ENCODE results near the gene S100A10.

S100A10 gene

DNA sequence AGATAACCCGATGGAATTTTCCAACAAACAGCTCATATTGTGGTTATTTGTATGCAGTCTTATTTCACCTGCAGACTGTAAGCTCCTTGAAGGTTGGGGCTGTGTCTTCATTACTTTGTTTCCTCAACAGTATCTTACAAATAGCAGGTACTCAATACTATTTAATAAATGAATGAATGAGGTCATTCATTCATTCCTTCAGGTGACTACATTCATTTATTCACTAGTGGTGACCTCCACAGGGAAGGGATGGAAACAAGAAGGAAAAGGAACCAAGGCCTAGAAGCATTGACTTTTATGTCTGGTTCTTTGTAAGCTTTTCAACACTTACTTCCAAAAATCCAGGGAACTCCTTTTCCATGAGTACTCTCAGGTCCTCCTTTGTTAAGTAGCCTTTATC lies 7.9 kb downstream of the S100A10 start:
- DNase-seq, result no peak

DNA sequence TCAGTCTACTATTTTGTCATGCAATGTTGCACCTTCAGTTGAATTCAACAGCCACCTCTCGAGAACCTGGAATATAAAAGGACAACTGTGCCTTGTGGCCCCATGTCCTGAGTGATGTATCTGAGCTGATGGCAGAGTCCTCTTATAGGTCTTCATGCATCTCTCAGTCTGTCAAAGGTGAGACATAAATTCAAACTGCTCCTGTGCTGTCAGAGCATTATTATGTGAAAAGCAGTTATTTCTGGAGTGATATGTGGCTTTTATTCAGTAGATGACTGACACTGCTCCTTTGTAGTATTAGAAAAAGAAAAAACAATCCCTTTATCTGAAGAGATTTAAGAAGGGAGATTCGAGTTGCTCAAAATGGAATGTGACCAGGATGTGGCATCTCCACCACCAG lies 8.4 kb downstream of the S100A10 start:
- no peak for DNase-seq

GRCh38 chr1:151984313-151984956 lies 9.2 kb downstream of the S100A10 start:
- no peak for DNase-seq

DNA sequence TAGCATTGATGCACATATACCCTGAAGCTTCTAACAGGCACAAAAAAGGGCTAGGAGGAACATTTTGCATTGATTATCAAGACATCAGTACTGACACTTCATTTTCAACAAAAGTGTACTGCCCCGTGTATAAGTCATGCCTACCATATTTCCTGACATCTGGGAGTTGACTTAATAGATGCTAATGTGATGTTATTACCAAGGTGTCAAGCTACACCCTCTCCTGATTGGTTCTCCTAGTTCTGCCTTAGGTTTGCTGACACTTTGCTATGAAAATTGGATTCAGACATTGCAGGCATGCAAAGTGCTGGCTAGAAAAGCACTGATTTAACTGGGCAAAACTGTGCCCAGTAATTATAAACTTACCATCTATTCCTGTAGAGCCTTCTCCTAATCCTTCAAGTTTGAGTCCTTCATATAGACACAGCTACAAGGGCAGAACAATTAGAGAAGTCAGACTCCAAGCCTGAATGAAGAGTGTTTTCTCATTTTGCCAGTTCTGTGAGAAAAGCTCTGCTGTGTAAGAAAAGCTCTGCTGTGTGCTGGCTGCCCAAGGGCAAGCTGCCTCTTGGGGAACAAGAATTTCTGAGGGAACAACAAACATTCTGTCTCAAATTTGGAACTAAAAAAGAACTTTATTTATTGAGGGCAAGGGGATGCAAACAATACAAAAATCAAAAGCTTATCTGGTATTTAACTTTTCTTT lies 11.2 kb downstream of the S100A10 start:
- no peak for DNase-seq

GRCh38 chr1:151981178-151981525 lies 12.5 kb downstream of the S100A10 start:
- DNase-seq, result no peak

GRCh38 chr1:151980287-151981177 lies 13.1 kb downstream of the S100A10 start:
- DNase-seq, result no peak

GRCh38 chr1:151978922-151979321 lies 14.7 kb downstream of the S100A10 start:
- no peak for DNase-seq

DNA sequence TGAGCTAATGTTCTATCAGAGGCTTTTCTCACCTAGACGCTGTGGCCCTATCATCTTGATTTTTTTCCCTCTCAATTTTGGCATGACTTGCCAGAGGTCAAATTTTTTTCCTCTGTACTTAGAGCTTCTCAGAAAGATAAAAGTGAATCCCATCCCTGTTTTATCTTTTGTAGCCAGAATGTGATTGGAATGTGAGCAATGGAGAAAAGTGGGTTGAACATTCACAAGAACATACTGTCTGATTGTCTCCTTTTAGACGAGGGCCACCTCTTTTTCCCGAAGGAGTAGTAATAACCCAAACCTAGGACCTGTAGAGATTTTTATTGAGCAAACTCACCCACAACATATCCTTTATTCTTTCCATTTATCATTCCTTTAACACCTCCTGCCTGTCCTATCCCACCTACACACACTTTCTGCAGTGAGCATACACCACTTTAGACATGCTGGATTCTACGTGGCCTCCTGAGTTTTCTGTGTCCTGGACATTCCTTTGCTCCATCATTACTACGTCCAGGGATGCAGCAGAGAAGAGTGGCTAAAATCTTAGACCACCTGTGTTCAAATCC lies 15.9 kb downstream of the S100A10 start:
- no peak for DNase-seq

GRCh38 chr1:151976858-151977257 lies 16.8 kb downstream of the S100A10 start:
- no peak for DNase-seq

GRCh38 chr1:151976015-151976343 lies 17.7 kb downstream of the S100A10 start:
- no peak for DNase-seq

DNA sequence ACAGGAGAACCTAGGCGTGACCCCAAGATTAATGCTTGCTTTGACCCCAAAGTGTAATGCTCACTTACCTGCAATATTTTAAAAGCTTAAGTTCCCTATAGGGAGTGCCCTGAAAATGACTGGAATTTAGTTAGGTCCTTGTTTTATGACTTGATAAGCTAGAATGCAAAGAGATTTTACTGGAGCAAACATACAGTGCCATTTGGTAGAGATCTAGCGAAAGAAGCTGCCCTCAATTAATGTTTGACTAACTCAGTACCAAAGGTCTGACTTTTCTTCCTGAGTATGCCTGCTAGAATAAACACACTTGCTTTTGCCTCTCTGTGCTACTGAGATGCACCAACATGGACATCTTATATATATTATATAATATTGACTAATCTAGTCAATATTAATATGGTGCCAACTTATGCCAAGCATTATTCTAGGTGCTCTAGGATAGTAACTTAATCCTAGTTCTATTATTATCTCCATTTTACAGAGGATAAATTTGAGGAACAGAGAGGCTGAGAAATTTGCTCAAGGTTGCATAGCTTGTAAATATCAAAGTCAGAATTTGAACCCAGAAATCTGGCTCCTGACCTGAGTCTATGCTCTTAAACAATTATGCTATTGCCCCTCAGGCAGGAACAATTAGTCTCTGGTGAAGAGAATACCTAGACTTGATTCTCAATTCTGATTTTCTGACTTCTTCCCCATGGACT lies 18.2 kb downstream of the S100A10 start:
- no peak for DNase-seq

GRCh38 chr1:151972542-151973248 lies 21.0 kb downstream of the S100A10 start:
- no peak for DNase-seq

- no peak for DNase-seq
These were observed 23.0 kb downstream of the S100A10 start for GRCh38 chr1:151970626-151971025.

GRCh38 chr1:151970128-151970527 lies 23.5 kb downstream of the S100A10 start:
- DNase-seq, result no peak

- no peak for DNase-seq
These were observed 24.8 kb downstream of the S100A10 start for GRCh38 chr1:151968791-151969399.

- peak in 5 of 6 experiments; percentile 10 to 74 (median 41) for DNase-seq
These were observed 25.6 kb downstream of the S100A10 start for GRCh38 chr1:151968058-151968457.

DNA sequence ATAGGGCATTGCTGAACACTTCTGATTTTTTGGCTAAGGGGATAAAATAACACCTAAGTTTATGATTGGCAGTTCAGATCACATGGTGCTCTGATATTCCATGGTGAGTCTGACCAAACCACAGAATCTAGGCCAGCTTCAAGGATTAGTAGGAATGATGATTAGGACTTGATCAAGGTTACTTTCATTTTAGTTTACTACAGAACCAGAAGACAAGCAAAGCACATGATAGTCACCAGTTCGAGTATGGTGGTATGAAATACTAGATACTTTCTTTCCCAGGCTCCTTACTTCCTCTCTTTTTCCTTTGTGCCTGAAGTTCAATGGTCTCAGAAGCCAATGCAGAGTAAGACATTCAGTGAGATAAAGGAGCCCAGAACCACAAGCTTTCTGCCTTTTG lies 26.6 kb downstream of the S100A10 start:
- DNase-seq, result no peak

- no peak for DNase-seq
These were observed 27.6 kb downstream of the S100A10 start for GRCh38 chr1:151966061-151966460.

- DNase-seq, result no peak
These were observed 29.1 kb downstream of the S100A10 start for GRCh38 chr1:151964510-151964909.

- no peak for DNase-seq
These were observed 30.4 kb downstream of the S100A10 start for GRCh38 chr1:151963288-151963687.

DNA sequence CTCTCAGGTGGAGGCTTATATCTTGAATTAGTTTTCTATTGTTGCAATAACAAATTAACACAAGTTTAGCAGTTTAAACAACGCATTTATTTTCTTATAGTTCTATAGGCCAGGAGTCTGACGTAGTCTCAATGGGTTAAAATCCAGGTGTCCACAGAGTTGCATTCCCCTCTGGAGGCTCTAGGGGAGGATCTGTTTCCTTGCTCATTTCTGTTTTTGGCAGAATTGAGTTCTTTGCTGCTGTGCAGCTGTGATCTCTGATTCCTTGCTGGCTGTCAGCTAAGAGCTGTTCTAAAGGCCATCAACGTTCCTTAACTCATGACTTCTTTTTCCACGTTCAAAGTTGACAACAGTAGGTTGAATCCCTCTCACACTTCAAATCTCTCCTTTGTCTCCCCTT lies 31.8 kb downstream of the S100A10 start:
- no peak for DNase-seq

All from stimulated activated naive CD4-positive, alpha-beta T cell (primary cell).